HepG2 (cell line): Measurements from ENCODE around the gene CD68. TPM values are rescaled to one million over a fixed set of nuclear protein-coding genes. Genes with fewer than 3 reads are reported as not detected.
A peak's percentile ranks its signal among the peaks of the same experiment; 100 is the strongest.

Source experiments
- CEBPZ ChIP-seq: IDR thresholded peaks from 2 replicates; pipeline ENCODE4 v1.6.1; 2012; ENCODE audit warnings: low read length, improper control_type of control experiment
- ELF1 ChIP-seq: sonication (generic); formaldehyde crosslinking; IDR thresholded peaks from 2 replicates; pipeline ENCODE4 v1.4.0; 2020; ENCODE audit warnings: missing genetic modification reagents
- FOXP4 ChIP-seq: sonication (generic); formaldehyde crosslinking; IDR thresholded peaks from 2 replicates; pipeline ENCODE4 v1.4.0; 2020; ENCODE audit warnings: missing genetic modification reagents
- LCORL ChIP-seq, 2 experiments: fragments of 450-650 bp in 1 of 2; sonication (generic) in 1 of 2; formaldehyde crosslinking in 1 of 2; IDR thresholded peaks; 2 replicates each; pipeline versions ENCODE4 v1.5.0 to v1.6.1; 2017 to 2020; ENCODE audit warnings: antibody characterized with exemption in 1 of 2, missing genetic modification reagents in 1 of 2
- RBM39 ChIP-seq: fragments of 200-400 bp; formaldehyde crosslinking; IDR thresholded peaks from one replicate; pipeline ENCODE4 v1.6.1; 2018; ENCODE audit warnings: antibody characterized with exemption, mild to moderate bottlenecking, low read depth, low read length; ENCODE audit not compliant: poor library complexity, severe bottlenecking
- RORA ChIP-seq: sonication (generic); formaldehyde crosslinking; IDR thresholded peaks from 2 replicates; pipeline ENCODE4 v1.5.0; 2020; ENCODE audit warnings: mild to moderate bottlenecking, missing genetic modification reagents, moderate library complexity
- SOX5 ChIP-seq: IDR thresholded peaks from 2 replicates; pipeline ENCODE4 v1.6.1; 2016; ENCODE audit warnings: borderline replicate concordance
- SP140L ChIP-seq: sonication (generic); formaldehyde crosslinking; IDR thresholded peaks from 2 replicates; pipeline ENCODE4 v1.4.0; 2020; ENCODE audit warnings: missing genetic modification reagents, borderline replicate concordance
- U2AF1 ChIP-seq: fragments of 200-400 bp; formaldehyde crosslinking; optimal IDR thresholded peaks from 2 replicates; pipeline ENCODE3; 2017; ENCODE audit warnings: mild to moderate bottlenecking, low read depth, low read length
- ZBTB46 ChIP-seq: sonication (generic); formaldehyde crosslinking; IDR thresholded peaks from 2 replicates; pipeline ENCODE4 v1.4.0; 2020; ENCODE audit warnings: mild to moderate bottlenecking, missing genetic modification reagents, borderline replicate concordance
- ZMYM3 ChIP-seq: sonication (generic); formaldehyde crosslinking; IDR thresholded peaks from 2 replicates; pipeline ENCODE4 v1.5.1; 2020; ENCODE audit warnings: mild to moderate bottlenecking, missing genetic modification reagents
- ZNF737 ChIP-seq: sonication (generic); formaldehyde crosslinking; IDR thresholded peaks from 2 replicates; pipeline ENCODE4 v1.5.0; 2020; ENCODE audit warnings: missing genetic modification reagents, mild to moderate bottlenecking, borderline replicate concordance
- ZNF839 ChIP-seq: sonication (generic); formaldehyde crosslinking; IDR thresholded peaks from 2 replicates; pipeline ENCODE4 v1.4.0; 2020; ENCODE audit warnings: missing genetic modification reagents, mild to moderate bottlenecking, borderline replicate concordance
- polyA plus RNA-seq, 8 experiments: library from polyadenylated mRNA; depleted of rRNA in 3 of 8; stranded (reverse) in 7 of 8; unstranded in 1 of 8; fragments of >200 nt; fragmentation: Illumina TruSeq in 4 of 8; extraction: Trizol in 4 of 8; gene quantifications; 2 replicates each; pipeline versions ENCODE4 v1.2.1 to v1.2.3, GENCODE V29; 2011 to 2016; ENCODE audit warnings: low read depth in 4 of 8, missing spikeins in 1 of 8, mixed read lengths in 1 of 8; ENCODE audit not compliant: insufficient read depth in 1 of 8
- total RNA-seq, 5 experiments: library from RNA; depleted of rRNA; stranded (reverse); fragments of >200 nt; fragmentation: Illumina TruSeq; extraction: Trizol; gene quantifications; 2 replicates each; pipeline ENCODE4 v1.2.3, GENCODE V29; 2016; ENCODE audit warnings: low read depth in 1 of 5
- TF ChIP-seq, protein P1 (sequence below): sonication (generic); formaldehyde crosslinking; IDR thresholded peaks from 2 replicates; pipeline ENCODE4 v1.9.0; 2022; ENCODE audit warnings: low read depth, missing genetic modification reagents
- TF ChIP-seq, protein P2 (sequence below): sonication (generic); formaldehyde crosslinking; IDR thresholded peaks from 2 replicates; pipeline ENCODE4 v1.4.0; 2020; ENCODE audit warnings: missing genetic modification reagents, borderline replicate concordance

The CD68 gene
- total and polyA plus RNA-seq, 2 of the 13 experiments (the other 11 are each of a cell fraction or from before 2014, with no cell fraction given), result 10.3 to 104 TPM

- TF ChIP-seq ZMYM3 (CRISPR knock-in tag) (peak; percentile 17; the same call in 1 of the 2 replicates), ZBTB46 (CRISPR knock-in tag) (0 out of 2 replicates have a peak, but pooled peaks have one; percentile 1), RBM39 (no peak), SP140L (CRISPR knock-in tag) (no peak; the same call in 1 of the 2 replicates), SOX5 (CRISPR knock-in tag) (peak; percentile 67), FOXP4 (peak; percentile 70), CEBPZ (no peak), RORA (no peak), ZNF839 (CRISPR knock-in tag) (no peak), U2AF1 (no peak), ELF1 (CRISPR knock-in tag) (peak; percentile 80), LCORL (IDR thresholded peaks at IDR 0.05) (no peak), LCORL (CRISPR knock-in tag; IDR thresholded peaks at IDR 0.05) (no peak; the same call in 1 of the 2 replicates), ZNF737 (CRISPR knock-in tag) (peak; percentile 52; the same call in 1 of the 2 replicates)
- TF ChIP-seq, protein P1, sequence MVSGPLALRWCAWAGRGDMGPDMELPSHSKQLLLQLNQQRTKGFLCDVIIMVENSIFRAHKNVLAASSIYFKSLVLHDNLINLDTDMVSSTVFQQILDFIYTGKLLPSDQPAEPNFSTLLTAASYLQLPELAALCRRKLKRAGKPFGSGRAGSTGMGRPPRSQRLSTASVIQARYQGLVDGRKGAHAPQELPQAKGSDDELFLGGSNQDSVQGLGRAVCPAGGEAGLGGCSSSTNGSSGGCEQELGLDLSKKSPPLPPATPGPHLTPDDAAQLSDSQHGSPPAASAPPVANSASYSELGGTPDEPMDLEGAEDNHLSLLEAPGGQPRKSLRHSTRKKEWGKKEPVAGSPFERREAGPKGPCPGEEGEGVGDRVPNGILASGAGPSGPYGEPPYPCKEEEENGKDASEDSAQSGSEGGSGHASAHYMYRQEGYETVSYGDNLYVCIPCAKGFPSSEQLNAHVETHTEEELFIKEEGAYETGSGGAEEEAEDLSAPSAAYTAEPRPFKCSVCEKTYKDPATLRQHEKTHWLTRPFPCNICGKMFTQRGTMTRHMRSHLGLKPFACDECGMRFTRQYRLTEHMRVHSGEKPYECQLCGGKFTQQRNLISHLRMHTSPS (CRISPR knock-in tag), result peak; percentile 32; the same call in 1 of the 2 replicates
- TF ChIP-seq, protein P2, sequence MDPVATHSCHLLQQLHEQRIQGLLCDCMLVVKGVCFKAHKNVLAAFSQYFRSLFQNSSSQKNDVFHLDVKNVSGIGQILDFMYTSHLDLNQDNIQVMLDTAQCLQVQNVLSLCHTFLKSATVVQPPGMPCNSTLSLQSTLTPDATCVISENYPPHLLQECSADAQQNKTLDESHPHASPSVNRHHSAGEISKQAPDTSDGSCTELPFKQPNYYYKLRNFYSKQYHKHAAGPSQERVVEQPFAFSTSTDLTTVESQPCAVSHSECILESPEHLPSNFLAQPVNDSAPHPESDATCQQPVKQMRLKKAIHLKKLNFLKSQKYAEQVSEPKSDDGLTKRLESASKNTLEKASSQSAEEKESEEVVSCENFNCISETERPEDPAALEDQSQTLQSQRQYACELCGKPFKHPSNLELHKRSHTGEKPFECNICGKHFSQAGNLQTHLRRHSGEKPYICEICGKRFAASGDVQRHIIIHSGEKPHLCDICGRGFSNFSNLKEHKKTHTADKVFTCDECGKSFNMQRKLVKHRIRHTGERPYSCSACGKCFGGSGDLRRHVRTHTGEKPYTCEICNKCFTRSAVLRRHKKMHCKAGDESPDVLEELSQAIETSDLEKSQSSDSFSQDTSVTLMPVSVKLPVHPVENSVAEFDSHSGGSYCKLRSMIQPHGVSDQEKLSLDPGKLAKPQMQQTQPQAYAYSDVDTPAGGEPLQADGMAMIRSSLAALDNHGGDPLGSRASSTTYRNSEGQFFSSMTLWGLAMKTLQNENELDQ (CRISPR knock-in tag), result peak; percentile 19; the same call in 1 of the 2 replicates
These were observed at the start of gene CD68 (continued) for GRCh38 chr17:7579001-7579833.
